ENCODE data around the gene RAPGEF2.

RAPGEF2 gene

DNA sequence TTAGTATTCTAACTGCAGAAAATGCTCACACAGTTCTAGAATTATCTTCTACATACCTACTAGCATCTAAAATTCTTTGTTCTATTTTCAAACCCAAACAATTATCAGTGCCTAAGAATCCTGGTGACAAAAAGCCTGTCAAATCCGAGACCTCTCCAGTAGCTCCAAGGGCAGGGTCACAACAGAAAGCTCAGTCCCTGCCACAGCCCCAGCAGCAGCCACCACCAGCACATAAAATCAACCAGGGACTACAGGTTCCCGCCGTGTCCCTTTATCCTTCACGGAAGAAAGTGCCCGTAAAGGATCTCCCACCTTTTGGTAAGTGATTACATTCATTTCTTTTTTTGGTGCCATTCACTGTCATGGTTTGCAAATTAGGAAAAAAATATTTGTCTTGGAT is 243.8 kb downstream of the RAPGEF2 start:
- no peak overlapping the region for H3K27ac ChIP-seq (ENCODE audit: low read length, poor library complexity, severe bottlenecking)
- no peak for DNase-seq
- H3K4ac ChIP-seq (ENCODE audit: low read depth in 1 of 2, low read length in 2 of 2): no peak overlapping the region
- H2BK5ac ChIP-seq (ENCODE audit: low read depth, low read length, poor library complexity, severe bottlenecking): no peak overlapping the region
- H3K23ac ChIP-seq (ENCODE audit: low read length in 2 of 2): no peak overlapping the region
- H2AFZ ChIP-seq (ENCODE audit: low read depth, low read length): no peak overlapping the region
- H2BK120ac ChIP-seq (ENCODE audit: low read depth, low read length): no peak overlapping the region
- peaks cover 9% of the 10 kb centered on the region for H3K79me1 ChIP-seq (replicated peaks; ENCODE audit: low read length, poor library complexity, severe bottlenecking)
- H3K27me3 ChIP-seq (ENCODE audit: control insufficient read depth in 1 of 2, insufficient read depth in 1 of 2, low read length in 2 of 2): no peaks in the 10 kb centered on the region
- WGBS: 93% methylated on average over 4 of the region's 5 CpGs
- H2AK5ac ChIP-seq (ENCODE audit: low read length, severe bottlenecking): no peak overlapping the region
- H3K9me3 ChIP-seq (ENCODE audit: control insufficient read depth, low read length): no peaks in the 10 kb centered on the region
- no peak overlapping the region for H2BK12ac ChIP-seq (ENCODE audit: low read length in 2 of 2)
- H3K9ac ChIP-seq (ENCODE audit: low read length): no peak overlapping the region
- no peak overlapping the region for H3K4me2 ChIP-seq (ENCODE audit: low read length, poor library complexity, severe bottlenecking)
- H2BK15ac ChIP-seq (ENCODE audit: low read depth, poor library complexity, severe bottlenecking): no peak overlapping the region
- no peak overlapping the region for H3K4me3 ChIP-seq (ENCODE audit: insufficient read depth in 1 of 2, low read depth in 1 of 2, low read length in 2 of 2)
- H4K91ac ChIP-seq (ENCODE audit: low read length): no peak overlapping the region
- H3K14ac ChIP-seq (ENCODE audit: low read length in 2 of 2): no peak overlapping the region
- peaks cover 1% of the 10 kb centered on the region for H3K4me1 ChIP-seq (ENCODE audit: control insufficient read depth, insufficient read depth, low read depth, low read length)
- H4K8ac ChIP-seq (ENCODE audit: low read length): no peak overlapping the region
- H3K18ac ChIP-seq (ENCODE audit: low read depth in 1 of 2, low read length in 2 of 2): no peak overlapping the region
- peaks cover 15 to 80% of the 10 kb centered on the region in 2 experiments for H3K36me3 ChIP-seq (ENCODE audit: control insufficient read depth in 1 of 2, insufficient read depth in 2 of 2, low read depth in 1 of 2, low read length in 2 of 2)

- H3K23ac ChIP-seq (ENCODE audit: low read length in 2 of 2): no peak overlapping the region
- 100% methylated on average over 8 of the region's 9 CpGs for WGBS
- H2BK120ac ChIP-seq (ENCODE audit: low read depth, low read length): no peak overlapping the region
- no peak overlapping the region for H2AK5ac ChIP-seq (ENCODE audit: low read length, severe bottlenecking)
- no peaks in the 10 kb centered on the region for H3K27me3 ChIP-seq (ENCODE audit: control insufficient read depth in 1 of 2, insufficient read depth in 1 of 2, low read length in 2 of 2)
- peaks cover 9% of the 10 kb centered on the region for H3K79me1 ChIP-seq (replicated peaks; ENCODE audit: low read length, poor library complexity, severe bottlenecking)
- no peak overlapping the region for H3K4ac ChIP-seq (ENCODE audit: low read depth in 1 of 2, low read length in 2 of 2)
- no peak for DNase-seq
- no peak overlapping the region for H3K9ac ChIP-seq (ENCODE audit: low read length)
- H2AFZ ChIP-seq (ENCODE audit: low read depth, low read length): no peak overlapping the region
- H4K91ac ChIP-seq (ENCODE audit: low read length): no peak overlapping the region
- H3K4me3 ChIP-seq (ENCODE audit: insufficient read depth in 1 of 2, low read depth in 1 of 2, low read length in 2 of 2): no peak overlapping the region
- H3K4me1 ChIP-seq (ENCODE audit: control insufficient read depth, insufficient read depth, low read depth, low read length): peaks cover 1% of the 10 kb centered on the region
- no peak overlapping the region for H3K4me2 ChIP-seq (ENCODE audit: low read length, poor library complexity, severe bottlenecking)
- H3K9me3 ChIP-seq (ENCODE audit: control insufficient read depth, low read length): no peaks in the 10 kb centered on the region
- H2BK5ac ChIP-seq (ENCODE audit: low read depth, low read length, poor library complexity, severe bottlenecking): no peak overlapping the region
- H2BK15ac ChIP-seq (ENCODE audit: low read depth, poor library complexity, severe bottlenecking): no peak overlapping the region
- H3K18ac ChIP-seq (ENCODE audit: low read depth in 1 of 2, low read length in 2 of 2): no peak overlapping the region
- no peak overlapping the region for H2BK12ac ChIP-seq (ENCODE audit: low read length in 2 of 2)
- no peak overlapping the region for H3K14ac ChIP-seq (ENCODE audit: low read length in 2 of 2)
- H3K36me3 ChIP-seq (ENCODE audit: control insufficient read depth in 1 of 2, insufficient read depth in 2 of 2, low read depth in 1 of 2, low read length in 2 of 2): peaks cover 18 to 82% of the 10 kb centered on the region in 2 experiments
- H4K8ac ChIP-seq (ENCODE audit: low read length): peak overlapping the region; percentile 49
- no peak overlapping the region for H3K27ac ChIP-seq (ENCODE audit: low read length, poor library complexity, severe bottlenecking)
Measured at GRCh38 chr4:159347813-159348212, 244.9 kb downstream of the RAPGEF2 start.

DNA sequence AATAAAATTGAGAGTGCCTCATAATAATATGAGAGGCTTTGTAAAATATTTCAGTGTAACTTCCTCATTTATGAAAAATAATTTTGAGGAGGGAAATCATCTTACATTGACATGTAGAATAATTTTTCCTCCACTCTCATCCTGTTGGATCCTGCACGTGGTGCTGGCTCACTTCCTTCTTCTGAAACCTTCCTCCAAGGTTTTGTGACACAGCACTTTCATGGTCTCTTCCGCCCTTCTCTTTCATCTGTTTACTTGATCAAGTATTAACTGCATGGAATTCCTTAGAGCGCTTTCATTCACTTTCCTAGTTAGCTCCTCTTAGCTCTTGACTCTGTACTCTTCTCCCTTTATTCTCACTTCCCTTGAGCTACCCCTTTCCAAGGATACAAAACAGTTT is 246.5 kb downstream of the RAPGEF2 start:
- Histone ChIP-seq H2AK5ac (ENCODE audit: low read length, severe bottlenecking) (no peak overlapping the region), H3K23ac (ENCODE audit: low read length in 2 of 2) (no peak overlapping the region)
- WGBS: 87% methylated on average over 3 of the region's 3 CpGs

DNA sequence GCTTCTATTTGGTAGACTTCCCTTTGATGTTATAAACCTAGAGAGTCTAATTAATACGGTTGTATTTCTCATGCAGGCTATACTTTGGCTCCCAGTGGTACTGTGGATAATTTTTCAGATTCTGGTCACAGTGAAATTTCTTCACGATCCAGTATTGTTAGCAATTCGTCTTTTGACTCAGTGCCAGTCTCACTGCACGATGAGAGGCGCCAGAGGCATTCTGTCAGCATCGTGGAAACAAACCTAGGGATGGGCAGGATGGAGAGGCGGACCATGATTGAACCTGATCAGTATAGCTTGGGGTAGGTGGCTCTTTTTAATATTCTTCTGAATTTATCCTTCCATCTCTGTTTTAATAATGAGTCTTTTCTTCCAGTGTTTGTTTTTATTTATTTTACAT is 249.7 kb downstream of the RAPGEF2 start:
- Histone ChIP-seq H2BK15ac (ENCODE audit: low read depth, poor library complexity, severe bottlenecking) (no peak overlapping the region), H3K4me3 (ENCODE audit: insufficient read depth in 1 of 2, low read depth in 1 of 2, low read length in 2 of 2) (no peak overlapping the region), H2AFZ (ENCODE audit: low read depth, low read length) (no peak overlapping the region), H4K8ac (ENCODE audit: low read length) (no peak overlapping the region), H3K79me1 (replicated peaks; ENCODE audit: low read length, poor library complexity, severe bottlenecking) (peaks cover 4% of the 10 kb centered on the region), H2BK5ac (ENCODE audit: low read depth, low read length, poor library complexity, severe bottlenecking) (no peak overlapping the region), H3K27me3 (ENCODE audit: control insufficient read depth in 1 of 2, insufficient read depth in 1 of 2, low read length in 2 of 2) (no peaks in the 10 kb centered on the region), H3K9me3 (ENCODE audit: control insufficient read depth, low read length) (no peaks in the 10 kb centered on the region), H3K27ac (ENCODE audit: low read length, poor library complexity, severe bottlenecking) (no peak overlapping the region), H2BK120ac (ENCODE audit: low read depth, low read length) (no peak overlapping the region), H2AK5ac (ENCODE audit: low read length, severe bottlenecking) (no peak overlapping the region), H3K23ac (ENCODE audit: low read length in 2 of 2) (no peak overlapping the region), H2BK12ac (ENCODE audit: low read length in 2 of 2) (no peak overlapping the region), H3K18ac (ENCODE audit: low read depth in 1 of 2, low read length in 2 of 2) (no peak overlapping the region), H3K9ac (ENCODE audit: low read length) (no peak overlapping the region), H3K4me2 (ENCODE audit: low read length, poor library complexity, severe bottlenecking) (no peak overlapping the region), H4K91ac (ENCODE audit: low read length) (no peak overlapping the region), H3K36me3 (ENCODE audit: control insufficient read depth in 1 of 2, insufficient read depth in 2 of 2, low read depth in 1 of 2, low read length in 2 of 2) (peaks cover 21 to 76% of the 10 kb centered on the region in 2 experiments), H3K14ac (ENCODE audit: low read length in 2 of 2) (no peak overlapping the region), H3K4ac (ENCODE audit: low read depth in 1 of 2, low read length in 2 of 2) (no peak overlapping the region), H3K4me1 (ENCODE audit: control insufficient read depth, insufficient read depth, low read depth, low read length) (no peaks in the 10 kb centered on the region)
- DNase-seq: no peak
- WGBS: 96% methylated on average over 7 of the region's 7 CpGs

More for the DNA sequence above, 246.5 kb downstream of the RAPGEF2 start:
- Histone ChIP-seq H3K36me3 (ENCODE audit: control insufficient read depth in 1 of 2, insufficient read depth in 2 of 2, low read depth in 1 of 2, low read length in 2 of 2) (peaks cover 20 to 83% of the 10 kb centered on the region in 2 experiments), H3K9me3 (ENCODE audit: control insufficient read depth, low read length) (no peaks in the 10 kb centered on the region), H3K9ac (ENCODE audit: low read length) (no peak overlapping the region), H3K27ac (ENCODE audit: low read length, poor library complexity, severe bottlenecking) (no peak overlapping the region), H2BK120ac (ENCODE audit: low read depth, low read length) (no peak overlapping the region), H3K4ac (ENCODE audit: low read depth in 1 of 2, low read length in 2 of 2) (no peak overlapping the region), H3K4me3 (ENCODE audit: insufficient read depth in 1 of 2, low read depth in 1 of 2, low read length in 2 of 2) (no peak overlapping the region), H2AFZ (ENCODE audit: low read depth, low read length) (no peak overlapping the region), H2BK15ac (ENCODE audit: low read depth, poor library complexity, severe bottlenecking) (no peak overlapping the region), H3K14ac (ENCODE audit: low read length in 2 of 2) (no peak overlapping the region), H4K91ac (ENCODE audit: low read length) (no peak overlapping the region), H2BK5ac (ENCODE audit: low read depth, low read length, poor library complexity, severe bottlenecking) (no peak overlapping the region), H3K79me1 (replicated peaks; ENCODE audit: low read length, poor library complexity, severe bottlenecking) (peaks cover 7% of the 10 kb centered on the region), H3K27me3 (ENCODE audit: control insufficient read depth in 1 of 2, insufficient read depth in 1 of 2, low read length in 2 of 2) (no peaks in the 10 kb centered on the region), H3K4me1 (ENCODE audit: control insufficient read depth, insufficient read depth, low read depth, low read length) (peaks cover 1% of the 10 kb centered on the region), H3K18ac (ENCODE audit: low read depth in 1 of 2, low read length in 2 of 2) (no peak overlapping the region), H3K4me2 (ENCODE audit: low read length, poor library complexity, severe bottlenecking) (no peak overlapping the region), H2BK12ac (ENCODE audit: low read length in 2 of 2) (no peak overlapping the region), H4K8ac (ENCODE audit: low read length) (no peak overlapping the region)
- no peak for DNase-seq

Data from mesenchymal stem cell (in vitro differentiated cells and primary cell).